Measurements from ENCODE around the gene DNMBP. TPM values are rescaled to one million over a fixed set of nuclear protein-coding genes. Genes with fewer than 3 reads are reported as not detected.

Gene DNMBP
- total RNA-seq, 6 donors from 2014 or later: 10.1 to 18.9 (median 12.6) TPM

GRCh38 chr10:99860466-99860865, 149.3 kb downstream of the DNMBP start:
- WGBS, 2 donors: 92 to 94% methylated on average over 8 of the region's 8 CpGs
- H3K4me1 ChIP-seq: no peaks in the 10 kb centered on the region
- no peaks in the 10 kb centered on the region for H3K9me3 ChIP-seq
- H3K36me3 ChIP-seq: no peaks in the 10 kb centered on the region
- no peaks in the 10 kb centered on the region for H3K27me3 ChIP-seq
- TF ChIP-seq EP300 (IDR thresholded peaks at IDR 0.05) (no peak), CTCF (IDR thresholded peaks at IDR 0.05) (no peak), POLR2AphosphoS5 (IDR thresholded peaks at IDR 0.05) (no peak), POLR2A (IDR thresholded peaks at IDR 0.05) (no peak)
- DNase-seq: no peak
- no peak overlapping the region for H3K4me3 ChIP-seq
- H3K27ac ChIP-seq: no peak overlapping the region
- no peak for ATAC-seq (ENCODE audit: low FRiP score in 2 of 2)

- WGBS, 2 donors: 30 to 40% methylated on average over 5 of the region's 5 CpGs
- H3K27ac ChIP-seq: no peak overlapping the region
- H3K36me3 ChIP-seq: no peaks in the 10 kb centered on the region
- ATAC-seq (ENCODE audit: low FRiP score in 2 of 2) (no peak), DNase-seq (no peak)
- no peaks in the 10 kb centered on the region for H3K9me3 ChIP-seq
- TF ChIP-seq POLR2AphosphoS5 (IDR thresholded peaks at IDR 0.05): no peak
- no peak for TF ChIP-seq CTCF (IDR thresholded peaks at IDR 0.05)
- TF ChIP-seq POLR2A (IDR thresholded peaks at IDR 0.05): no peak
- TF ChIP-seq EP300 (IDR thresholded peaks at IDR 0.05): no peak
- H3K4me1 ChIP-seq: no peaks in the 10 kb centered on the region
- no peak overlapping the region for H3K4me3 ChIP-seq
- H3K27me3 ChIP-seq: no peaks in the 10 kb centered on the region
Measured at GRCh38 chr10:99859585-99859984, 150.2 kb downstream of the DNMBP start.

GRCh38 chr10:99858849-99859248, 150.9 kb downstream of the DNMBP start:
- H3K4me1 ChIP-seq: no peaks in the 10 kb centered on the region
- 82 to 87% methylated on average over 8 of the region's 8 CpGs for WGBS, 2 donors
- no peak for DNase-seq

GRCh38 chr10:99855479-99856071, 154.2 kb downstream of the DNMBP start:
- Histone ChIP-seq H3K4me1 (no peaks in the 10 kb centered on the region), H3K9me3 (no peaks in the 10 kb centered on the region), H3K4me3 (no peak overlapping the region), H3K36me3 (no peaks in the 10 kb centered on the region), H3K27me3 (no peaks in the 10 kb centered on the region), H3K27ac (no peak overlapping the region)
- no peak for TF ChIP-seq POLR2A (IDR thresholded peaks at IDR 0.05)
- TF ChIP-seq EP300 (IDR thresholded peaks at IDR 0.05): no peak
- no peak for TF ChIP-seq POLR2AphosphoS5 (IDR thresholded peaks at IDR 0.05)
- TF ChIP-seq CTCF (IDR thresholded peaks at IDR 0.05): no peak
- ATAC-seq (ENCODE audit: low FRiP score in 2 of 2) (no peak), DNase-seq (no peak)
- 88 to 89% methylated on average over 8 of the region's 8 CpGs for WGBS, 2 donors

More at GRCh38 chr10:99858849-99859248, 150.9 kb downstream of the DNMBP start:
- ATAC-seq (ENCODE audit: low FRiP score in 2 of 2): no peak
- TF ChIP-seq EP300 (IDR thresholded peaks at IDR 0.05): no peak
- TF ChIP-seq POLR2AphosphoS5 (IDR thresholded peaks at IDR 0.05): no peak
- no peak for TF ChIP-seq POLR2A (IDR thresholded peaks at IDR 0.05)
- TF ChIP-seq CTCF (IDR thresholded peaks at IDR 0.05): no peak
- H3K9me3 ChIP-seq: no peaks in the 10 kb centered on the region
- no peak overlapping the region for H3K27ac ChIP-seq
- no peaks in the 10 kb centered on the region for H3K36me3 ChIP-seq
- H3K4me3 ChIP-seq: no peak overlapping the region
- H3K27me3 ChIP-seq: no peaks in the 10 kb centered on the region

GRCh38 chr10:99854860-99855259, 154.9 kb downstream of the DNMBP start:
- Histone ChIP-seq H3K9me3 (no peaks in the 10 kb centered on the region), H3K4me1 (no peaks in the 10 kb centered on the region), H3K4me3 (no peak overlapping the region), H3K27ac (no peak overlapping the region), H3K36me3 (no peaks in the 10 kb centered on the region), H3K27me3 (no peaks in the 10 kb centered on the region)
- WGBS, 2 donors: 48 to 61% methylated on average over 6 of the region's 6 CpGs
- peak in 1 of 2 donors; percentile 46 for ATAC-seq (ENCODE audit: low FRiP score in 2 of 2)
- no peak for DNase-seq
- TF ChIP-seq CTCF (IDR thresholded peaks at IDR 0.05) (peak in 4 of 6 experiments; percentile 8 to 34 (median 24)), EP300 (IDR thresholded peaks at IDR 0.05) (no peak)
